SH-SY5Y (cell line): ENCODE measurements around the gene SEMA4B.

ENCODE experiments used
- GATA2 ChIP-seq: IDR thresholded peaks from 2 replicates; pipeline ENCODE4 v1.6.1; 2011; ENCODE audit warnings: mild to moderate bottlenecking, low read depth, low read length
- GATA3 ChIP-seq: IDR thresholded peaks from 2 replicates; pipeline ENCODE4 v1.6.1; 2011; ENCODE audit warnings: low read depth, mild to moderate bottlenecking, low read length, moderate library complexity

GRCh38 chr15:90181776-90182175 is 19.4 kb upstream of the SEMA4B start:
- TF ChIP-seq GATA2 = no peak
- no peak for TF ChIP-seq GATA3
